GM10248 (cell line): ENCODE results near the gene DNAH3.

Source experiments
- CTCF ChIA-PET: fragments of 300-600 bp; sonication (Branson Sonifier 250); formaldehyde crosslinking; extraction: SDS; loops from one replicate; lab custom pipeline; 2021; ENCODE audit warnings: antibody characterized with exemption; lab: Yijun Ruan, JAX
- POLR2A ChIA-PET: fragments of 350-650 bp; sonication (Branson Sonifier 250); formaldehyde crosslinking; extraction: SDS; loops from one replicate; lab custom pipeline; 2020; ENCODE audit warnings: antibody characterized with exemption; lab: Yijun Ruan, JAX
- DNase-seq: peaks from one replicate; pipeline ENCODE4 v3.0.0; 2012; ENCODE audit errors: extremely low spot score
- CTCF ChIP-seq: IDR thresholded peaks from 2 replicates; pipeline ENCODE4 v1.5.1; 2012; ENCODE audit warnings: mild to moderate bottlenecking, low read depth; ENCODE audit errors: extremely low read depth, missing control alignments, control extremely low read depth

Gene DNAH3

DNA sequence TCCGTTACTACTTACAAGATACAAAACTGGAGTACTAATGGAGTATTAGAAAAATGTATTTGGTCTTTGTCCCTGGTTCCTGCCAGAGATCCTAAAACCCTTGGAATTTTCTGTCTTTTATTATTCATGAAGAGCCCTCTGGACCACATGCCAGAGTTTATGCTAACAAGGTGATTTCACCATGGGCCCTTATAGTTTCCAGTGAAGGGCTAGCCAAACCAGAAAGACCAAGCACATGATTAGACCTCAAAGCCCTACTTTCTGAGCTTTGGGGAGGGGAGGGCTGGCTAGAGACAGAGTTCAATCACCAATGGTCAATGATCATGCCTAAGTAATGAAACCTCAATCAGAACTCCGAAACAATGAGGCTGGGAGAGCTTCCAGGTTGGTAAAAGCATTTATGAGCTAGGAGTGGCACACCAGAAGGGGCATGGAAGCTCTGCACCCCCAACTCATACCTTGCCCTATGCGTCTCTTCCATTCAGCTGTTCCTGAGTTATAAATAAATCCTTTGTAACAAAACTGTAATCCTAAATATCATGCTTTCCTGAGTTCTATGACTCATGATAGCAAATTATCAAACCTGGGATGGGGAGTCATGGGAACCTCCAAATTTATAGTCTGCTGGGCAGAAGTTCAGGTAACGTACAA is 260.9 kb downstream of the DNAH3 start:
- no peak for TF ChIP-seq CTCF
- CTCF ChIA-PET = no interaction called here
- no peak for DNase-seq
- POLR2A ChIA-PET = interaction anchor here (0.7 to 1.3 kb wide), 3 partner anchors 10 to 264 kb away, joined by 5 to 6 read pairs (median 6); partner anchors contain the start of genes DCUN1D3 and LYRM1

- TF ChIP-seq CTCF = no peak
- ChIA-PET POLR2A (no interaction called here), CTCF (interaction anchor here (1.1 to 2.0 kb wide), 5 partner anchors 10 to 115 kb away, joined by 3 to 6 read pairs (median 4); no protein-coding TSS in a partner anchor)
- DNase-seq = no peak
These were observed 263.4 kb downstream of the DNAH3 start for GRCh38 chr16:20887207-20887606.

GRCh38 chr16:20886320-20886719 is 264.3 kb downstream of the DNAH3 start:
- POLR2A ChIA-PET = no interaction called here

DNA sequence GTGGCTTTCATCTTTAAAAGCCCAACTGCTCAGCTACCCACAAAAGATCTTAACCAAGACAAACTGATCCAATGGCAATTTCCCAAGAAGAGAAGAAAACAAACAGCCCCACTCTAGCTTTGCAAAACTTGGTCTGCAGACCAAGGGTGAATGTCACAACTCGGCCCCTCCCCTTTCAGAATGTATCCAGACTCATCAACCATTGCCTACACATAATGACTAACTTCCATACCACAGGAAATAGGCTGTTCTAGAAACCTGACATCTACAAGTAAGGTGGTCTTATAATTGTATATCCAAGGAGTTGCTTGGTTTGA is 266.4 kb downstream of the DNAH3 start:
- DNase-seq = no peak
- TF ChIP-seq CTCF = no peak
- CTCF ChIA-PET = interaction anchor here (1.1 kb wide), 1 partner anchor 9 kb away, joined by 5 read pairs; no protein-coding TSS in a partner anchor
- POLR2A ChIA-PET = no interaction called here

More at GRCh38 chr16:20886320-20886719, 264.3 kb downstream of the DNAH3 start:
- TF ChIP-seq CTCF = no peak
- no peak for DNase-seq
- CTCF ChIA-PET = interaction anchor here (0.9 to 2.0 kb wide), 2 partner anchors 12 to 36 kb away, joined by 3 to 6 read pairs; no protein-coding TSS in a partner anchor

DNA sequence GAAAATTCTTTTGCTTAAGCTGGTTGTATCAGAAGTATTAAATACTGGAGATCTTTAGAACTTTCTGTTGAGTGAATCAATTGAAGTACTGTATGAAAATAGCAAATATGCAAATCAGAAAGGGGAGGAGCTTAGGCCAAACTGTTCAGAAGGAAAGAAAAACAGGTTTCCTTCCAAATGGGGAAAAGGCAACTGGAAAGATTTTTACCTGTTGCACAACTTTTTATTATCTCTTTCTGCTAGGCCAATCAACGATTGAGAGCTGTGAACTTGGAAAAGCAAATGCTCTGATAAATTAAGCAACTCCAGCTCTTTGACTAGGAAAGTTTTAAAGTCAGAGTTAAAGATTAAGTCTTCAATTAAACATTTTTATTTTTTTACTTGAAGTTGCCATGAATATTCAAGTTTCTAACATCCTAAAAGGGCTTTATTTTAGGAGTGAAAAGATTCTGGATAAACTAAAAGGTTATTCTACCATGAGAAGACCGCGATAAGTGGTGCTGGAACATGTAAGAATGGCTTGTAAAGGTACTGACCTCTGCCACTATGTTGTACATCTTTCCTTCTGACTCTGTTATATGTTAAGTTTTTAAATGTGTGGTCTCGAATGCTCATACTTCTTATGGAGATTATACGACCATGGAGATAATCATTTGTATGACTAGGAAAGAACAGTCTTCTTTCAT is 266.9 kb downstream of the DNAH3 start:
- ChIA-PET POLR2A (no interaction called here), CTCF (interaction anchor here (1.1 kb wide), 1 partner anchor 9 kb away, joined by 5 read pairs; no protein-coding TSS in a partner anchor)
- no peak for DNase-seq
- no peak for TF ChIP-seq CTCF
